Measurements from ENCODE around the gene CDCA4. TPM values are rescaled to one million over a fixed set of nuclear protein-coding genes. Genes with fewer than 3 reads are reported as not detected.
"Not testable (repeated sequence)": the region's sequence is repeated elsewhere in the genome, so short reads cannot be mapped to it uniquely, and the experiment has no call there.

The CDCA4 gene
- total RNA-seq (2014; rRNA removed; shearing (Covaris generic)), result 99.0 and 111 TPM in 2 replicates

DNA sequence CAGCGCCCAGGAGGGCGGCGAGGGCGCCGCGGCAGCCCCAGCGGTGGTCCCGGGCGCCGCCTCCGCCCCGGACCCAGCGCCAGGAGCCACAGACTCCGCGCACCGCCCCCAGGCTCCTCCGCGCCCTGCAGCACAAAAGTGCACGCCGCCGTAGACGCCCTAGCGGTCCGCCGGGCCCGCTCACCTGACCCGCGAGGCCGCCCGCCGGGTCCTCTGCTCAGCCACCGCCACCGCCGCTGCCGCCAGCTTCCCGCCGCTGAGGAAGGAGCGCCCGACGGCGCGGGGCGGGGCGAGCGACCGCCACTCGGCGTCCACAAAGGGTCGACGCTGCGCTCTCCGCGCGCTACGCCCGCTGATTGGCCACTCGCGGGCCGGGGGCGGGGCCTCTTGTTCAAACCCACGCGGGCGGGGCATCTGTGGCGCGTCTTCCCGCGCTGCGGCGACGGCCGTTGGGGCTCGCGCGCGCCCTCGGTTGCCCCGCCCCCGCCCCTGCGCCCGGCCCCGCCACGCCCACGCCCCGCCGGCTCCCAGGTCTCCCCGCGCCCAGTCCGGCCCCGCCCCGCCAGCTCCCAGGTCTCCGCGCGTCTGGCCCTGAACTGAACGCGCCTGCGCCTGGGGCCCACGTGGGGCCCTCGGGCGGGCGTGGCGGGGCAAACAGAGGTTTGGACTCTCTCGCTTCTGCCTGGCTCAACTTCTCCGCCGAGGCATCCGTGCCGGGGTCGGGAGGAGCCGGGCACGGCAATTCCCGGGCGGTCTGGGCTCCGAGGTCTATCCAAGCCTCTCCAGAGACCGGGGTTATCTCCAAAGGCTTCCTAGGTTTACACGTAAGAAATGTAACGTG, at the start of gene CDCA4:
CDCA4 (minus strand) TSS at position 269 of the 841 bp plus-strand sequence. CDS start 9,154 bp downstream, outside the sequence.
- DNase-seq, result peak; percentile 100
- Histone ChIP-seq H3K36me3 (replicated peaks; ENCODE audit: control insufficient read depth, insufficient read depth, low read length) (peaks cover 3% of the 10 kb centered on the region), H3K4me3 (ENCODE audit: insufficient read depth, low read depth, low read length) (peak within 1 kb of the TSS; percentile 87), H3K27me3 (ENCODE audit: control insufficient read depth, insufficient read depth, low read length) (no peaks in the 10 kb centered on the region)

- Histone ChIP-seq H3K36me3 (replicated peaks; ENCODE audit: control insufficient read depth, insufficient read depth, low read length) (no peaks in the 10 kb centered on the region), H3K4me3 (ENCODE audit: insufficient read depth, low read depth, low read length) (no peak overlapping the region), H3K27me3 (ENCODE audit: control insufficient read depth, insufficient read depth, low read length) (no peaks in the 10 kb centered on the region)
- DNase-seq, result no peak
Observed at GRCh38 chr14:105069871-105070759, 49.2 kb upstream of the CDCA4 start.

DNA sequence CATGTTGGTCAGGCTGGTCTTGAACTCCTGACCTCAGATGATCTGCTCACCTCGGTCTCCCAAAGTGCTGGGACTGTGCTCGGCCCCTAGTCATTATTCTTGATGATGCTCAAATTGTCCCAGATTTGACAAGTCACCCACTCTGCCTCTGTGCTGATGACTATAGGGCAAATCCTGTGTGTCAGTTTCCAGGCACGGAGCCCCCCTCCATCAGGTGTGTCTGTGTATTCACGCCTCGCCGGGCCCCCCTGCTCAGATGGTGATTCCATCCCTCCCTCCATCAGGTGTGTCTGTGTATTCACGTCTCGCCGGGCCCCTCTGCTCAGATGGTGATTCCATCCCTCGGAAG, 48.6 kb upstream of the CDCA4 start:
- DNase-seq, result no peak
- no peaks in the 10 kb centered on the region for H3K27me3 ChIP-seq (ENCODE audit: control insufficient read depth, insufficient read depth, low read length)

DNA sequence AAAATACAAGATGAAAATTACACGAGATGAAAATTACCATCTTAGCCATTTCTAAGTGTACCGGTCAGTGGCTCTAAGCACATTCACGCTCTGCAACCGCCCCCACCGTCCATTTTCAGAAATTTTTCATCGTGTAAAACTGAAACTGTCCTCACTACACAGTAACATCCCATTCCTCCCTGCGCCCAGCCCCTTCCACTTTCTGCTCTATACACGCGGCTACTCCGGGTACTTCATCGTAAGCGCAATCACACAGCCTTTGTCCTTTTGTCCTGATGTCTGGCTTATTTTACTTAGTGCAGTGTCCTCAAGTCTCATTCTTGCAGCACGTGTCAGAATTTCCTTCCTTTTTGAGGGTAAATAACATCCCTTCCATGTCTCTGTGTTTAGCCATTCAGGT, 47.9 kb upstream of the CDCA4 start:
- no peak for DNase-seq
- Histone ChIP-seq H3K27me3 (ENCODE audit: control insufficient read depth, insufficient read depth, low read length) (no peaks in the 10 kb centered on the region), H3K36me3 (replicated peaks; ENCODE audit: control insufficient read depth, insufficient read depth, low read length) (no peaks in the 10 kb centered on the region), H3K4me3 (ENCODE audit: insufficient read depth, low read depth, low read length) (no peak overlapping the region)

More for the DNA sequence above, 48.6 kb upstream of the CDCA4 start:
- no peaks in the 10 kb centered on the region for H3K36me3 ChIP-seq (replicated peaks; ENCODE audit: control insufficient read depth, insufficient read depth, low read length)
- H3K4me3 ChIP-seq (ENCODE audit: insufficient read depth, low read depth, low read length), result no peak overlapping the region

GRCh38 chr14:105067969-105068301, 47.1 kb upstream of the CDCA4 start:
- DNase-seq, result no peak
- Histone ChIP-seq H3K36me3 (replicated peaks; ENCODE audit: control insufficient read depth, insufficient read depth, low read length) (no peaks in the 10 kb centered on the region), H3K27me3 (ENCODE audit: control insufficient read depth, insufficient read depth, low read length) (no peaks in the 10 kb centered on the region), H3K4me3 (ENCODE audit: insufficient read depth, low read depth, low read length) (no peak overlapping the region)

DNA sequence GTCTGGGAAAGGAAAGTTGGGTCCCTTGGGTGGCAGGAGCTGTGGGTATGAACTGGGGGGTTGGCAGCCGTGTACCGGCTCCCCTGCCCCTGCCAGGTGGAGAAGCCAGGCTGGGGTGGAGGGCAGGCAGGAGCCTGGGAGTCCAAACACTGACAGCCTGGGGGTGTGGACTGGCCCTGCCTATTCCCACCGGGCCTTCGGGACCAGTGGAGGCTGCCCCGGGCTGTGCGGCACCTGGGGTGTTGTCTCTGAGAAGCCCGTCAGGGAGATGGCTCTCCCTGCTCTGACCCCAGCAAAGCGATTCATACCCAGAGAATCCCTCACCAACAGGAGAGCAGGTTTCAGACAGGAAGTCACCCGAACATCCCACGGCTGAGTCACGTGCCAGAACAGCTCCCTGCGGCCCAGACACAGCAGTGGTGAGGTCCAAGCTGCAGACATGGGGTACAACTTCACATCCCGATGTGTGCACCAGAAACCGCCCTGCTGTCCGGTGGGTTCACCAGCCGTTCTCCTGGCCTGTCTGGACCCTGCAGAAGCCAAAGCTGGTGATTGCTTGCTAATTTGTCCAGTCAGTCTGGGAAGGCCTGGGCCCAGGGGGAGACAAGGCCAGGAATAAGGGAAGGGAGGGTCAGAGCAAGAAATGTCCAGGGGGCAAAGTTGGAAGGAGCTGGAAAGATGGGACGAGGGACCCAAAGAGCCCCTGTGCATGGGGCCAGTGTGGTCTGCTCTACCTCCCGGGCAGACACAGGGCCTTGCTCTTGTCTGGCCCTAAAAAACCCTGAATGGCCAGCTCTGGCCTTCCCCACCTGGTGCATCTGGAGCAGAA, 46.5 kb upstream of the CDCA4 start:
- Histone ChIP-seq H3K27me3 (ENCODE audit: control insufficient read depth, insufficient read depth, low read length) (no peaks in the 10 kb centered on the region), H3K36me3 (replicated peaks; ENCODE audit: control insufficient read depth, insufficient read depth, low read length) (no peaks in the 10 kb centered on the region), H3K4me3 (ENCODE audit: insufficient read depth, low read depth, low read length) (no peak overlapping the region)
- DNase-seq, result no peak

GRCh38 chr14:105066240-105067071, 45.6 kb upstream of the CDCA4 start:
- DNase-seq, result no peak
- H3K4me3 ChIP-seq (ENCODE audit: insufficient read depth, low read depth, low read length), result no peak overlapping the region
- no peaks in the 10 kb centered on the region for H3K36me3 ChIP-seq (replicated peaks; ENCODE audit: control insufficient read depth, insufficient read depth, low read length)
- H3K27me3 ChIP-seq (ENCODE audit: control insufficient read depth, insufficient read depth, low read length), result no peaks in the 10 kb centered on the region

DNA sequence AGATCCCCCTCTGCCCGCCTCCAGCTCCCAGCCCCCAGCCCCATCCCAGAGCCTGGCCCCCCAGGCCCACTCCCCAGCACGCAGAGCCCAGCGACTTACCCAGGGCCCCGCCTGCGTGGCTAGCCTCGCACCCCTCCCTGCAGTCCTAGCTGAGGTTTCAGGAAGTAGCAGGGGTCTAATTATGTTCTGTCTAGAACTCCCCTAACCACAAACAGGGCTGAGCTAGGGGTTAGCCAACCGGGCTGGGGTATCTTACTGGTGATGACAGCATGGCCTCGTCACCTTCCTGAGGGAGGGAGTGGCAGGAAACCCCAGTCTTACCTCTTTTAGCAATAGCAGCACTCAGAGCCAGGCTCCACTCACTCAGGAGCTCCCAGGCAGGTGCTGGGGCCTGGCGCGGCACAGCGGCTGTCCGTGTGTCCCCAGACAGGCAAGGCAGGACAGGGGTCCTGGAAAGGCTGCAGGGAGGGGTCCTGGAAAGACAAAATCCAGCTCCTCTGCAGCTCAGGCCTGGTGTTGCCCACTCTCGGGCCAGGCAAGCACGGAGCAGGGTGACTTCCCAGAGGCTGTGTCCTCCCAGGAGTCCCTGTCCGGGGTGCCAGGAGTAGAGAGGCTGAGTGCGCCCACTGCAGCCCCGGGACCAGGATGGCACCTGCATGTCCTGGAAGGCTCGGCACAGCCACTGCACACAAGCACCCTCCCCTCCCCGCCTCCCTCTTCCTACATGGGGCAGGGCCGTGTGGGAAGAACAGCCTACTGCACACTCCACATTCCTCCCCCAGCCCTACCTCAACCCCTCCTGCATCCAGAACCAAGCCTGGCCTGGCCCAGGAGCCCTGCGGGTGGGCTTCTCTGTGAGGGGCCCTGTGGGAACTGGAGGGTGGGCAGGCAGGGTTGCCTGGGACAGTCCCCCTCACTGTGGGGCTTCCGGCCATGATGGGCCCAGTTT, 44.7 kb upstream of the CDCA4 start, which contains the start of gene GPR132:
GPR132 (minus strand) TSS at position 151 of the 949 bp plus-strand sequence. CDS start 10,010 bp downstream, outside the sequence.
- Histone ChIP-seq H3K36me3 (replicated peaks; ENCODE audit: control insufficient read depth, insufficient read depth, low read length) (no peaks in the 10 kb centered on the region), H3K27me3 (ENCODE audit: control insufficient read depth, insufficient read depth, low read length) (no peaks in the 10 kb centered on the region), H3K4me3 (ENCODE audit: insufficient read depth, low read depth, low read length) (no peak within 1 kb of the TSS)
- DNase-seq, result no peak

DNA sequence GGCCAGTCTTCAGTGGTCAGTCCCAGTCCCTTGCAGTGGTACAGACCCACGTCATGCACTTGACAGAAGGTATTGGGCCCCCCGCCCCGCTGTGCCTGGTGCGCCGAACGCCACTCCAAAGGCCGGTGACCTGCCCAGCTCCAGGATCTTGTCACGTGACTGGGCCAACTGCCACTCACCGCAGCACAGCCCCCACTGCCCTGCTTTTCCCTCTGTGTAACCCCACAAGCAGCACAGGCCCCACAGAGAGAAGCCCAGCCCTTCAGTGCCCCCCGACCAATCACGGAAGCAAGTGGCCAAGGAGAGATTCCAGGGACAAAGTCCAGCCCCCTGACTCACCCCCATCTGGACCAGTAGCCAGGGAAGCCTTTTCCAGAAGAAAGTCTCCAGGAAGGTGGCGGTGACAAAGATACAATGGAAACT, 43.8 kb upstream of the CDCA4 start:
- no peaks in the 10 kb centered on the region for H3K27me3 ChIP-seq (ENCODE audit: control insufficient read depth, insufficient read depth, low read length)

DNA sequence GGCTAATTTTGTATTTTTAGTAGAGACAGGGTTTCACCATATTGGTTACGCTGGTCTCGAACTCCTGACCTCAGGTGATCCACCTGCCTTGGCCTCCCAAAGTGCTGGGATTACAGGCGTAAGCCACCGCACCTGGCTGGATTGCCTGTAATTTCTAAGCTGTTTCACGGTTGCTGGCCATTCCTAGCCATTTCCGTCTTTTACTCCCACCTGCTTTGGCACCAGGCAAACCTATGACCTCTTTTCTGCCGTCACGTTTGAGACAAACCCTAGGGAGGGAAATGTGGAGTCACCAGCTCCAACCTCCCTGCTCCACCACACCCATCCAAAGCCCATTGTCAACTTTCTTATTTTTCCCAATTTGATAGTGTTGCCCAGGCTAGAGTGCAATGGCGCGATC, 43.1 kb upstream of the CDCA4 start:
- no peak for DNase-seq
- H3K36me3 ChIP-seq (replicated peaks; ENCODE audit: control insufficient read depth, insufficient read depth, low read length), result no peaks in the 10 kb centered on the region
- no peaks in the 10 kb centered on the region for H3K27me3 ChIP-seq (ENCODE audit: control insufficient read depth, insufficient read depth, low read length)
- H3K4me3 ChIP-seq (ENCODE audit: insufficient read depth, low read depth, low read length), result no peak overlapping the region

More for the DNA sequence above, 43.8 kb upstream of the CDCA4 start:
- DNase-seq, result no peak
- Histone ChIP-seq H3K4me3 (ENCODE audit: insufficient read depth, low read depth, low read length) (no peak overlapping the region), H3K36me3 (replicated peaks; ENCODE audit: control insufficient read depth, insufficient read depth, low read length) (no peaks in the 10 kb centered on the region)

DNA sequence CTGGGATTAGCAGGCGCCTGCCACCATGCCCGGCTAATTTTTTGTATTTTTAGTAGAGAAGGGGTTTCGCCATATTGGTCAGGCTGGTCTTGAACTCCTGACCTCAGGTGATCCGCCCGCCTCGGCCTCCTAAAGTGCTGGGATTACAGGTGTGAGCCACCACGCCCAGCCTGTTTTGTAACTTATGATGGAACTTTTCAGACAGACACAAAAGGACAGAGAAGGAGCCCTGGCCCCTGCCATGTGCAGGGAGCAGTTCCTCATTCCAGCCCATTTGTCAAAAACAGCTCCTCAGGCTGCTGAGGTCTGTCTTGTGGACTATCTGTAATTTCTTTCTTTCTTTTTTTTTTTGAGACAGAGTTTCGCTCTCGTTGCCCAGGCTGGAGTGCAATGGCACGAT, 42.6 kb upstream of the CDCA4 start:
- not testable (repeated sequence) for H3K36me3 ChIP-seq (replicated peaks; ENCODE audit: control insufficient read depth, insufficient read depth, low read length); H3K27me3 ChIP-seq (ENCODE audit: control insufficient read depth, insufficient read depth, low read length); H3K4me3 ChIP-seq (ENCODE audit: insufficient read depth, low read depth, low read length); DNase-seq

GRCh38 chr14:105063056-105063455, 42.2 kb upstream of the CDCA4 start:
- Histone ChIP-seq H3K4me3 (ENCODE audit: insufficient read depth, low read depth, low read length) (no peak overlapping the region), H3K27me3 (ENCODE audit: control insufficient read depth, insufficient read depth, low read length) (no peaks in the 10 kb centered on the region), H3K36me3 (replicated peaks; ENCODE audit: control insufficient read depth, insufficient read depth, low read length) (no peaks in the 10 kb centered on the region)
- DNase-seq, result no peak

GRCh38 chr14:105062048-105062433, 41.2 kb upstream of the CDCA4 start:
- no peak for DNase-seq
- Histone ChIP-seq H3K4me3 (ENCODE audit: insufficient read depth, low read depth, low read length) (no peak overlapping the region), H3K27me3 (ENCODE audit: control insufficient read depth, insufficient read depth, low read length) (no peaks in the 10 kb centered on the region), H3K36me3 (replicated peaks; ENCODE audit: control insufficient read depth, insufficient read depth, low read length) (no peaks in the 10 kb centered on the region)
